PC-9 (cell line): Measurements from ENCODE around the gene OR2B2. TPM values are rescaled to one million over a fixed set of nuclear protein-coding genes. Genes with fewer than 3 reads are reported as not detected.

Source experiments
- BruUV-seq: library from RNA; stranded (reverse); fragments of 400-500 nt; replicated peaks from 2 replicates; lab custom pipeline; 2021; lab: Mats Ljungman, UMichigan
- CTCF ChIA-PET: fragments of 300-600 bp; sonication (Branson Sonifier 250); formaldehyde crosslinking; loops from one replicate; lab custom pipeline; 2022; ENCODE audit warnings: antibody characterized with exemption; lab: Charles Lee
- POLR2A ChIA-PET: fragments of 300-600 bp; sonication (Branson Sonifier 250); formaldehyde crosslinking; loops from one replicate; lab custom pipeline; 2022; ENCODE audit warnings: antibody characterized with exemption; ENCODE audit not compliant: unreplicated experiment; lab: Charles Lee
- DNase-seq, 2 experiments: peaks; one replicate each; pipeline versions ENCODE4 v3.0.0 to v3.0.0-alpha.2; 2015 to 2022; ENCODE audit warnings: mixed read lengths in 1 of 2
- H2AFZ ChIP-seq: fragments of 200-600 bp; sonication (generic); 2 replicates; pipeline ENCODE4 v1.8.1; 2017; ENCODE audit warnings: antibody characterized with exemption
- H3F3A ChIP-seq: fragments of 200-600 bp; sonication (generic); 2 replicates; pipeline ENCODE4 v1.8.1; 2017; ENCODE audit warnings: antibody characterized with exemption, mild to moderate bottlenecking, low read depth; ENCODE audit not compliant: insufficient read depth
- H3K27ac ChIP-seq: fragments of 200-600 bp; sonication (generic); 2 replicates; pipeline ENCODE4 v1.6.1; 2016; ENCODE audit warnings: mixed run types
- H3K27me3 ChIP-seq: fragments of 200-600 bp; sonication (generic); 2 replicates; pipeline ENCODE4 v1.6.1; 2016; ENCODE audit warnings: low read depth, mixed run types; ENCODE audit not compliant: insufficient read depth
- H3K36me3 ChIP-seq: fragments of 200-600 bp; sonication (generic); 2 replicates; pipeline ENCODE4 v1.6.1; 2016; ENCODE audit warnings: low read depth, mixed run types
- H3K4me1 ChIP-seq: fragments of 200-600 bp; sonication (generic); replicated peaks from 2 replicates; pipeline ENCODE4 v1.6.1; 2016; ENCODE audit warnings: mixed run types; ENCODE audit not compliant: insufficient read depth
- H3K4me2 ChIP-seq: fragments of 200-600 bp; sonication (generic); 2 replicates; pipeline ENCODE4 v1.6.1; 2017; ENCODE audit warnings: mixed run types
- H3K4me3 ChIP-seq: fragments of 200-600 bp; sonication (generic); 2 replicates; pipeline ENCODE4 v1.6.1; 2016; ENCODE audit warnings: mixed run types
- H3K79me2 ChIP-seq: fragments of 200-600 bp; sonication (generic); 2 replicates; pipeline ENCODE4 v1.6.1; 2017; ENCODE audit warnings: low read depth, mixed run types
- H3K9me2 ChIP-seq: fragments of 200-600 bp; sonication (generic); 2 replicates; pipeline ENCODE4 v1.8.1; 2017; ENCODE audit warnings: mild to moderate bottlenecking; ENCODE audit not compliant: insufficient read depth
- H3K9me3 ChIP-seq: fragments of 200-600 bp; sonication (generic); 2 replicates; pipeline ENCODE4 v1.8.1; 2016; ENCODE audit warnings: low read depth; ENCODE audit not compliant: insufficient read depth
- H4K20me1 ChIP-seq: fragments of 200-600 bp; sonication (generic); 2 replicates; pipeline ENCODE4 v1.8.1; 2017; ENCODE audit not compliant: insufficient read depth
- EZH2 ChIP-seq: fragments of 200-600 bp; sonication (generic); IDR thresholded peaks from 2 replicates; pipeline ENCODE4 v1.8.0; 2017; ENCODE audit warnings: antibody characterized with exemption, low read depth
- intact Hi-C: fragments of 100-400 bp; cut with micrococcal nuclease; formaldehyde crosslinking; loops from one replicate; pipeline ENCODE4 v1.10.0; 2022; ENCODE audit not compliant: unreplicated experiment
- total RNA-seq: library from RNA; stranded (reverse); gene quantifications from 2 replicates; pipeline ENCODE4 v1.2.3, GENCODE V29; 2021
- TF ChIP-seq, protein P1 (sequence below): fragments of 200-600 bp; sonication (generic); conservative IDR thresholded peaks from 2 replicates; pipeline ENCODE4 v1.6.1; 2017; ENCODE audit warnings: mixed run types, antibody characterized with exemption, mild to moderate bottlenecking, moderate library complexity

The OR2B2 gene
- total RNA-seq, 1 experiment from 2014 or later = not detected

GRCh38 chr6:27886073-27886472, 26.1 kb downstream of the OR2B2 start:
- H3K4me3 ChIP-seq = no peak overlapping the region
- POLR2A ChIA-PET = no interaction called here
- CTCF ChIA-PET = no interaction called here
- DNase-seq = no peak
- H4K20me1 ChIP-seq = no peaks in the 10 kb centered on the region
- H3F3A ChIP-seq = no peaks in the 10 kb centered on the region; the same call in 1 of the 2 replicates
- no peaks in the 10 kb centered on the region for H3K36me3 ChIP-seq
- H3K27me3 ChIP-seq = no peaks in the 10 kb centered on the region
- H3K4me2 ChIP-seq = no peak overlapping the region
- no peaks in the 10 kb centered on the region for H3K79me2 ChIP-seq
- intact Hi-C loops = no loop called here
- no TSS peak for BruUV-seq
- no peaks in the 10 kb centered on the region for H3K9me3 ChIP-seq
- H3K9me2 ChIP-seq = no peaks in the 10 kb centered on the region
- H3K27ac ChIP-seq = no peak overlapping the region
- TF ChIP-seq, protein P1, sequence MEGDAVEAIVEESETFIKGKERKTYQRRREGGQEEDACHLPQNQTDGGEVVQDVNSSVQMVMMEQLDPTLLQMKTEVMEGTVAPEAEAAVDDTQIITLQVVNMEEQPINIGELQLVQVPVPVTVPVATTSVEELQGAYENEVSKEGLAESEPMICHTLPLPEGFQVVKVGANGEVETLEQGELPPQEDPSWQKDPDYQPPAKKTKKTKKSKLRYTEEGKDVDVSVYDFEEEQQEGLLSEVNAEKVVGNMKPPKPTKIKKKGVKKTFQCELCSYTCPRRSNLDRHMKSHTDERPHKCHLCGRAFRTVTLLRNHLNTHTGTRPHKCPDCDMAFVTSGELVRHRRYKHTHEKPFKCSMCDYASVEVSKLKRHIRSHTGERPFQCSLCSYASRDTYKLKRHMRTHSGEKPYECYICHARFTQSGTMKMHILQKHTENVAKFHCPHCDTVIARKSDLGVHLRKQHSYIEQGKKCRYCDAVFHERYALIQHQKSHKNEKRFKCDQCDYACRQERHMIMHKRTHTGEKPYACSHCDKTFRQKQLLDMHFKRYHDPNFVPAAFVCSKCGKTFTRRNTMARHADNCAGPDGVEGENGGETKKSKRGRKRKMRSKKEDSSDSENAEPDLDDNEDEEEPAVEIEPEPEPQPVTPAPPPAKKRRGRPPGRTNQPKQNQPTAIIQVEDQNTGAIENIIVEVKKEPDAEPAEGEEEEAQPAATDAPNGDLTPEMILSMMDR = no peak
- TF ChIP-seq EZH2 = no peak
- H3K4me1 ChIP-seq = no peaks in the 10 kb centered on the region
- no peak overlapping the region for H2AFZ ChIP-seq

DNA sequence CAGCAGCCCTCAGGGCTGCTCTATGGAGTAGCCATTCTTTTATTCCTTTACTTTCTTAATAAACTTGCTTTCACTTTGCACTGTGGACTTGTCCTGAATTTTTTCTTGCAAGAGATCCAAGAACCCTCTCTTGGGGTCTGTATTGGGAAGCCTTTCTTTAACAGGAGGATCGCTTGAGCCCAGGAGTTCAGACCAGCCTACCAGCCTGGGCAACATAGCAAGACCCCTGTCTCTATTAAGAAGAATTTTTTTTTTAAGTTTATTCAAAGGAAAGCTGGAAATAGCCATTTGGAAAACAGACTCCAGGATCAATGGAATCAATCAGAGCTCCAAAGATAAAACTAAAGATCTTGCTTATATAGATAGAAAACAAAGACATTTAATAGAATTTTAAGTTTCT, 29.1 kb downstream of the OR2B2 start:
- Histone ChIP-seq H3K79me2 (no peaks in the 10 kb centered on the region), H3K9me3 (no peaks in the 10 kb centered on the region), H3F3A (no peaks in the 10 kb centered on the region), H4K20me1 (no peaks in the 10 kb centered on the region), H3K4me3 (no peak overlapping the region), H3K4me1 (no peaks in the 10 kb centered on the region), H2AFZ (no peak overlapping the region), H3K27me3 (no peaks in the 10 kb centered on the region), H3K27ac (no peak overlapping the region), H3K9me2 (no peaks in the 10 kb centered on the region), H3K36me3 (no peaks in the 10 kb centered on the region), H3K4me2 (no peak overlapping the region)
- ChIA-PET CTCF (interaction anchor here (0.6 kb wide), 1 partner anchor 161 kb away, joined by 3 read pairs; no protein-coding TSS in a partner anchor), POLR2A (interaction anchor here (0.6 kb wide), 1 partner anchor 15 kb away, joined by 14 read pairs; no protein-coding TSS in a partner anchor)
- intact Hi-C loops = no loop called here
- no peak for DNase-seq
- no TSS peak for BruUV-seq
- TF ChIP-seq, protein P1 = no peak
- no peak for TF ChIP-seq EZH2

GRCh38 chr6:27882624-27883023, 29.6 kb downstream of the OR2B2 start:
- H3K9me3 ChIP-seq = no peaks in the 10 kb centered on the region
- H3F3A ChIP-seq = no peaks in the 10 kb centered on the region
- intact Hi-C loops = no loop called here
- H3K36me3 ChIP-seq = no peaks in the 10 kb centered on the region
- no peak overlapping the region for H3K27ac ChIP-seq
- H4K20me1 ChIP-seq = no peaks in the 10 kb centered on the region
- no TSS peak for BruUV-seq
- DNase-seq = no peak
- no peak for TF ChIP-seq EZH2
- TF ChIP-seq, protein P1 = no peak
- POLR2A ChIA-PET = interaction anchor here (0.6 kb wide), 1 partner anchor 14 kb away, joined by 14 read pairs; no protein-coding TSS in a partner anchor
- H3K4me2 ChIP-seq = no peak overlapping the region
- H3K27me3 ChIP-seq = no peaks in the 10 kb centered on the region
- CTCF ChIA-PET = no interaction called here
- H3K79me2 ChIP-seq = no peaks in the 10 kb centered on the region
- H2AFZ ChIP-seq = no peak overlapping the region
- no peaks in the 10 kb centered on the region for H3K9me2 ChIP-seq
- no peak overlapping the region for H3K4me3 ChIP-seq
- H3K4me1 ChIP-seq = no peaks in the 10 kb centered on the region
